Keratinocyte (primary cell): ENCODE results near the gene PDS5A. TPM values are rescaled to one million over a fixed set of nuclear protein-coding genes. Genes with fewer than 3 reads are reported as not detected.

Source experiments
- DNase-seq: peaks from one replicate; pipeline ENCODE4 v3.0.0-alpha.2; 2011; ENCODE audit warnings: low read depth, missing footprints, low spot score
- FAIRE-seq: peaks from 2 replicates; lab custom pipeline; 2011; peaks lifted over from hg19 to GRCh38; lab: Jason Lieb, UNC
- H2AFZ ChIP-seq: 2 replicates; pipeline ENCODE4 v1.6.0; 2012; ENCODE audit warnings: low read length, control low read depth, inconsistent platforms; ENCODE audit not compliant: control insufficient read depth
- H3K27ac ChIP-seq: 2 replicates; pipeline ENCODE4 v1.5.1; 2011; ENCODE audit warnings: low read length; ENCODE audit not compliant: control insufficient read depth, insufficient read depth
- H3K27me3 ChIP-seq: 3 replicates; pipeline ENCODE4 v1.6.0; 2011; ENCODE audit warnings: low read length; ENCODE audit not compliant: control insufficient read depth, insufficient read depth; ENCODE audit errors: extremely low read depth
- H3K36me3 ChIP-seq, 2 experiments: 2 replicates in 1 of 2; 3 replicates in 1 of 2; pipeline ENCODE4 v1.5.1; 2011; ENCODE audit warnings: low read length in 2 of 2, mild to moderate bottlenecking in 1 of 2; ENCODE audit not compliant: control insufficient read depth in 2 of 2, insufficient read depth in 2 of 2; ENCODE audit errors: extremely low read depth in 1 of 2
- H3K4me1 ChIP-seq: 3 replicates; pipeline ENCODE4 v1.5.1; 2011; ENCODE audit warnings: low read length; ENCODE audit not compliant: control insufficient read depth, insufficient read depth; ENCODE audit errors: extremely low read depth
- H3K4me2 ChIP-seq: 3 replicates; pipeline ENCODE4 v1.6.0; 2011; ENCODE audit warnings: low read depth, low read length; ENCODE audit not compliant: control insufficient read depth, insufficient read depth; ENCODE audit errors: extremely low read depth
- H3K4me3 ChIP-seq, 3 experiments: fragments of 200-600 bp in 1 of 3; sonication (generic) in 1 of 3; 2 replicates in 2 of 3; 3 replicates in 1 of 3; pipeline ENCODE4 v1.5.1; 2011 to 2016; ENCODE audit warnings: low read length in 3 of 3, mild to moderate bottlenecking in 3 of 3, control low read depth in 2 of 3, inconsistent platforms in 1 of 3, low read depth in 1 of 3, mixed read lengths in 1 of 3, mixed run types in 1 of 3, moderate library complexity in 1 of 3; ENCODE audit not compliant: control insufficient read depth in 2 of 3, insufficient read depth in 2 of 3; ENCODE audit errors: extremely low read depth in 1 of 3
- H3K79me2 ChIP-seq: 2 replicates; pipeline ENCODE4 v1.6.0; 2012; ENCODE audit warnings: low read length; ENCODE audit not compliant: control insufficient read depth, insufficient read depth
- H3K9ac ChIP-seq: 3 replicates; pipeline ENCODE4 v1.6.0; 2011; ENCODE audit warnings: low read length; ENCODE audit not compliant: control insufficient read depth, insufficient read depth; ENCODE audit errors: extremely low read depth
- H3K9me1 ChIP-seq: 3 replicates; pipeline ENCODE4 v1.6.0; 2011; ENCODE audit warnings: low read length; ENCODE audit not compliant: control insufficient read depth, insufficient read depth; ENCODE audit errors: extremely low read depth
- H3K9me3 ChIP-seq: 2 replicates; pipeline ENCODE4 v1.5.1; 2012; ENCODE audit warnings: low read depth, low read length; ENCODE audit not compliant: control insufficient read depth
- H4K20me1 ChIP-seq: 3 replicates; pipeline ENCODE4 v1.6.0; 2011; ENCODE audit warnings: low read length; ENCODE audit not compliant: control insufficient read depth, insufficient read depth; ENCODE audit errors: extremely low read depth
- EZH2 ChIP-seq: IDR thresholded peaks from one replicate; pipeline ENCODE4 v1.6.1; 2012; ENCODE audit warnings: inconsistent platforms, mild to moderate bottlenecking, low read length, moderate library complexity
- dilution Hi-C: fragments of 300-500 bp; cut with MboI; formaldehyde crosslinking; loops from one replicate; pipeline ENCODE4 v1.7.0; 2020; ENCODE audit warnings: low sequenced_read_pairs; ENCODE audit not compliant: extremely low pct_ligation_motif_present
- polyA plus RNA-seq, 5 experiments: library from polyadenylated mRNA; depleted of rRNA in 3 of 5; stranded (reverse) in 3 of 5; stranded (forward) in 1 of 5; unstranded in 1 of 5; fragments of >200 nt; gene quantifications; 1 replicate in 1 of 5; 2 replicates in 3 of 5; 3 replicates in 1 of 5; pipeline versions ENCODE4 v1.2.1 to v1.2.3, GENCODE V29; 2011 to 2012; ENCODE audit warnings: missing spikeins in 2 of 5, low read depth in 1 of 5, low replicate concordance in 1 of 5
- TF ChIP-seq, protein P1 (sequence below), 3 experiments: IDR thresholded peaks in 1 of 3; conservative IDR thresholded peaks in 1 of 3; optimal IDR thresholded peaks in 1 of 3; 2 replicates in 2 of 3; 3 replicates in 1 of 3; pipeline versions ENCODE3 to v1.5.1; 2011; ENCODE audit warnings: low read length in 3 of 3, mild to moderate bottlenecking in 3 of 3, moderate library complexity in 2 of 3, control low read depth in 1 of 3, inconsistent platforms in 1 of 3; ENCODE audit not compliant: insufficient read depth in 2 of 3; ENCODE audit errors: extremely low read depth in 1 of 3

PDS5A gene
- polyA plus RNA-seq, 1 donor (not counting 4 experiments of a cell fraction or from before 2014, with no cell fraction given), result 56.0 TPM

GRCh38 chr4:39924014-39924413 lies 53.7 kb downstream of the PDS5A start:
- no peaks in the 10 kb centered on the region for H3K27me3 ChIP-seq
- H2AFZ ChIP-seq, result no peak overlapping the region
- H4K20me1 ChIP-seq, result no peaks in the 10 kb centered on the region
- H3K36me3 ChIP-seq, result peaks cover 1 to 4% of the 10 kb centered on the region in 2 experiments
- no peak for DNase-seq
- no peaks in the 10 kb centered on the region for H3K9me1 ChIP-seq
- no peak overlapping the region for H3K9ac ChIP-seq
- no peak for TF ChIP-seq EZH2
- TF ChIP-seq, protein P1, sequence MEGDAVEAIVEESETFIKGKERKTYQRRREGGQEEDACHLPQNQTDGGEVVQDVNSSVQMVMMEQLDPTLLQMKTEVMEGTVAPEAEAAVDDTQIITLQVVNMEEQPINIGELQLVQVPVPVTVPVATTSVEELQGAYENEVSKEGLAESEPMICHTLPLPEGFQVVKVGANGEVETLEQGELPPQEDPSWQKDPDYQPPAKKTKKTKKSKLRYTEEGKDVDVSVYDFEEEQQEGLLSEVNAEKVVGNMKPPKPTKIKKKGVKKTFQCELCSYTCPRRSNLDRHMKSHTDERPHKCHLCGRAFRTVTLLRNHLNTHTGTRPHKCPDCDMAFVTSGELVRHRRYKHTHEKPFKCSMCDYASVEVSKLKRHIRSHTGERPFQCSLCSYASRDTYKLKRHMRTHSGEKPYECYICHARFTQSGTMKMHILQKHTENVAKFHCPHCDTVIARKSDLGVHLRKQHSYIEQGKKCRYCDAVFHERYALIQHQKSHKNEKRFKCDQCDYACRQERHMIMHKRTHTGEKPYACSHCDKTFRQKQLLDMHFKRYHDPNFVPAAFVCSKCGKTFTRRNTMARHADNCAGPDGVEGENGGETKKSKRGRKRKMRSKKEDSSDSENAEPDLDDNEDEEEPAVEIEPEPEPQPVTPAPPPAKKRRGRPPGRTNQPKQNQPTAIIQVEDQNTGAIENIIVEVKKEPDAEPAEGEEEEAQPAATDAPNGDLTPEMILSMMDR (optimal IDR thresholded peaks at IDR 0.05 in 1 of 3, IDR thresholded peaks at IDR 0.05 in 1 of 3, conservative IDR thresholded peaks at IDR 0.05 in 1 of 3; ENCODE audit: extremely low read depth in 1 of 3, insufficient read depth in 2 of 3, low read length in 3 of 3), result no peak
- no peak overlapping the region for H3K4me2 ChIP-seq
- no peaks in the 10 kb centered on the region for H3K9me3 ChIP-seq
- H3K4me3 ChIP-seq, result no peak overlapping the region
- H3K4me1 ChIP-seq, result no peaks in the 10 kb centered on the region
- no peak overlapping the region for H3K27ac ChIP-seq
- dilution Hi-C loops, result no loop called here
- FAIRE-seq, result no peak
- H3K79me2 ChIP-seq, result peaks cover 24% of the 10 kb centered on the region

GRCh38 chr4:39922399-39922798 lies 55.3 kb downstream of the PDS5A start:
- no peaks in the 10 kb centered on the region for H3K9me1 ChIP-seq
- H3K4me1 ChIP-seq, result no peaks in the 10 kb centered on the region
- TF ChIP-seq EZH2, result no peak
- TF ChIP-seq, protein P1 (optimal IDR thresholded peaks at IDR 0.05 in 1 of 3, IDR thresholded peaks at IDR 0.05 in 1 of 3, conservative IDR thresholded peaks at IDR 0.05 in 1 of 3; ENCODE audit: extremely low read depth in 1 of 3, insufficient read depth in 2 of 3, low read length in 3 of 3), result no peak
- H3K27ac ChIP-seq, result no peak overlapping the region
- peaks cover 1 to 9% of the 10 kb centered on the region in 2 experiments for H3K36me3 ChIP-seq
- no peaks in the 10 kb centered on the region for H3K27me3 ChIP-seq
- H3K79me2 ChIP-seq, result peaks cover 10% of the 10 kb centered on the region
- H3K4me2 ChIP-seq, result no peak overlapping the region
- H3K4me3 ChIP-seq, result no peak overlapping the region
- H3K9me3 ChIP-seq, result no peaks in the 10 kb centered on the region
- no peak for DNase-seq
- no peak for FAIRE-seq
- dilution Hi-C loops, result no loop called here
- H4K20me1 ChIP-seq, result no peaks in the 10 kb centered on the region
- H2AFZ ChIP-seq, result no peak overlapping the region
- H3K9ac ChIP-seq, result no peak overlapping the region
